ENCODE results near the gene PPP4R4. TPM values are rescaled to one million over a fixed set of nuclear protein-coding genes. Genes with fewer than 3 reads are reported as not detected.

Gene PPP4R4
- polyA plus RNA-seq, 1 of the 3 experiments (the other 2 are of a cell fraction), result 2.5 TPM

GRCh38 chr14:94125659-94126418 lies 48.3 kb upstream of the PPP4R4 start:
- Histone ChIP-seq H3F3A (replicated peaks; ENCODE audit: insufficient read depth) (peaks cover 5% of the 10 kb centered on the region), H4K20me1 (ENCODE audit: insufficient read depth) (no peaks in the 10 kb centered on the region), H3K27me3 (ENCODE audit: insufficient read depth) (no peaks in the 10 kb centered on the region), H3K36me3 (replicated peaks in 1 of 2; ENCODE audit: control insufficient read depth in 1 of 2, insufficient read depth in 2 of 2, low read length in 1 of 2) (peaks cover 0 to 6% of the 10 kb centered on the region in 2 experiments), H3K27ac (ENCODE audit: low read depth in 2 of 2, low read length in 1 of 2) (no peak overlapping the region), H3K4me3 (ENCODE audit: low read depth in 2 of 2, low read length in 1 of 2) (no peak overlapping the region), H3K9me3 (no peaks in the 10 kb centered on the region), H3K4me1 (ENCODE audit: control insufficient read depth in 1 of 2, insufficient read depth in 2 of 2, low read depth in 1 of 2, low read length in 1 of 2) (peaks cover 0 to 7% of the 10 kb centered on the region in 2 experiments; a peak in 2 of 4 replicates), H3K4me2 (no peak overlapping the region), H3K79me2 (ENCODE audit: insufficient read depth) (no peaks in the 10 kb centered on the region), H3K9ac (no peak overlapping the region), H2AFZ (ENCODE audit: low read depth) (no peak overlapping the region), H3K9me2 (no peaks in the 10 kb centered on the region)
- ChIA-PET CTCF (interaction anchor here (1.0 to 3.4 kb wide), 4 partner anchors 11 to 89 kb away, joined by 3 to 20 read pairs (median 4); no protein-coding TSS in a partner anchor), POLR2A (interaction anchor here (0.6 to 0.8 kb wide), 2 partner anchors 10 to 785 kb away, joined by 3 read pairs; no protein-coding TSS in a partner anchor)
- no peak for DNase-seq
- 85% methylated on average over 6 of the region's 6 CpGs for WGBS (ENCODE audit: low lambda C conversion rate)
- TF ChIP-seq RXRA (IDR thresholded peaks at IDR 0.05; ENCODE audit: borderline replicate concordance, low read depth), result no peak
- TF ChIP-seq TEAD4 (IDR thresholded peaks at IDR 0.05; ENCODE audit: borderline replicate concordance, insufficient read depth), result no peak
- TF ChIP-seq SIN3A (IDR thresholded peaks at IDR 0.05; ENCODE audit: borderline replicate concordance, low read depth, low read length), result no peak
- no peak for TF ChIP-seq USF2 (IDR thresholded peaks at IDR 0.05; ENCODE audit: borderline replicate concordance, low read depth, low read length)
- no peak for TF ChIP-seq RCOR1 (IDR thresholded peaks at IDR 0.05; ENCODE audit: low read length)
- TF ChIP-seq SMC3 (IDR thresholded peaks at IDR 0.05; ENCODE audit: low read depth, low read length), result no peak
- no peak for TF ChIP-seq FOXJ3 (CRISPR knock-in tag; IDR thresholded peaks at IDR 0.05)
- no peak for TF ChIP-seq MXI1 (IDR thresholded peaks at IDR 0.05; ENCODE audit: low read depth, low read length)
- TF ChIP-seq REST (IDR thresholded peaks at IDR 0.05; ENCODE audit: low read depth, low read length), result no peak

GRCh38 chr14:94126419-94126677 lies 47.8 kb upstream of the PPP4R4 start:
- H3K9ac ChIP-seq, result no peak overlapping the region
- no peaks in the 10 kb centered on the region for H4K20me1 ChIP-seq (ENCODE audit: insufficient read depth)
- no peaks in the 10 kb centered on the region for H3K79me2 ChIP-seq (ENCODE audit: insufficient read depth)
- 64% methylated on average over 1 of the region's 1 CpG for WGBS (ENCODE audit: low lambda C conversion rate)
- TF ChIP-seq EZH2phosphoT487 (IDR thresholded peaks at IDR 0.05; ENCODE audit: borderline replicate concordance, low read depth) (no peak), TCF12 (IDR thresholded peaks at IDR 0.05) (no peak), FOSL2 (IDR thresholded peaks at IDR 0.05; ENCODE audit: borderline replicate concordance, low read depth) (no peak), NRF1 (IDR thresholded peaks at IDR 0.05; ENCODE audit: low read depth, low read length) (no peak), RAD21 (IDR thresholded peaks at IDR 0.05; ENCODE audit: low read length) (no peak), GABPA (IDR thresholded peaks at IDR 0.05; ENCODE audit: low read depth) (no peak), RFX5 (IDR thresholded peaks at IDR 0.05; ENCODE audit: low read length) (no peak), SIN3A (IDR thresholded peaks at IDR 0.05; ENCODE audit: borderline replicate concordance, low read depth, low read length) (no peak), MEF2A (IDR thresholded peaks at IDR 0.05; ENCODE audit: borderline replicate concordance, low read depth) (no peak)
- no peaks in the 10 kb centered on the region for H3K9me3 ChIP-seq
- peaks cover 0 to 7% of the 10 kb centered on the region in 2 experiments; a peak in 2 of 4 replicates for H3K4me1 ChIP-seq (ENCODE audit: control insufficient read depth in 1 of 2, insufficient read depth in 2 of 2, low read depth in 1 of 2, low read length in 1 of 2)
- DNase-seq, result no peak
- H3K36me3 ChIP-seq (replicated peaks in 1 of 2; ENCODE audit: control insufficient read depth in 1 of 2, insufficient read depth in 2 of 2, low read length in 1 of 2), result peaks cover 0 to 6% of the 10 kb centered on the region in 2 experiments
- ChIA-PET POLR2A (no interaction called here), CTCF (interaction anchor here (0.8 to 3.4 kb wide), 2 partner anchors 10 to 80 kb away, joined by 3 to 20 read pairs; no protein-coding TSS in a partner anchor)
- H3K27ac ChIP-seq (ENCODE audit: low read depth in 2 of 2, low read length in 1 of 2), result no peak overlapping the region
- no peaks in the 10 kb centered on the region for H3K9me2 ChIP-seq
- no peak overlapping the region for H2AFZ ChIP-seq (ENCODE audit: low read depth)
- no peaks in the 10 kb centered on the region for H3K27me3 ChIP-seq (ENCODE audit: insufficient read depth)
- peaks cover 9% of the 10 kb centered on the region for H3F3A ChIP-seq (replicated peaks; ENCODE audit: insufficient read depth)
- H3K4me3 ChIP-seq (ENCODE audit: low read depth in 2 of 2, low read length in 1 of 2), result no peak overlapping the region
- no peak overlapping the region for H3K4me2 ChIP-seq
